Fibroblast of mammary gland (primary cell): ENCODE results near the gene BCL11B.

ENCODE experiments used
- DNase-seq: peaks from one replicate; pipeline ENCODE4 v3.0.0-alpha.2; 2010; ENCODE audit warnings: low read depth
- H3K4me3 ChIP-seq: 2 replicates; pipeline ENCODE4 v1.5.1; 2011; ENCODE audit warnings: low read depth, mild to moderate bottlenecking, low read length, moderate library complexity; ENCODE audit not compliant: control insufficient read depth
- TF ChIP-seq, protein P1 (sequence below): conservative IDR thresholded peaks from 2 replicates; pipeline ENCODE4 v1.5.1; 2011; ENCODE audit warnings: low read depth, low read length, inconsistent platforms; ENCODE audit not compliant: control insufficient read depth, insufficient read depth

The BCL11B gene

DNA sequence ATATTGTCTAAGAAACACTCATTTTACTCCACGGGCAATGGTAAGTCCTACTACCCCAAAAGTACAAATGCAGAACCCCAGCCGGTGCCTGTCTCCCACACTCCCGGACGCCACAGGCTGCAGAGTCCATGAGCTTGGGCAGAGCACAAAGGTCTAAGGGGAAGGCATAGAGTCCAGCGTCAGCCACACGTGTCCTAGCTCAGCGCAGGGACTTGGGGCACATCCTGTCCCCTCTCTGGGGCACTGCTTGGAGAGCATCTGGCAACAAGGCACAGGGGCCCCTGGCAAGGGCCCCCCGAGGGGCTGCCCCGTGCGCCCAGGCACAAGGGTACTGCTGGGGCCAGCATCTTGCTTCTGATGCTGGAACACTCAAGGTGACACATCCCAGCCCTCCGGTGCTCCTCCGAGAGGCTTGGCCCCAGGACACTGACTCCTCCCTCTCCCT is 58.4 kb downstream of the BCL11B start:
- no peak for DNase-seq
- TF ChIP-seq, protein P1, sequence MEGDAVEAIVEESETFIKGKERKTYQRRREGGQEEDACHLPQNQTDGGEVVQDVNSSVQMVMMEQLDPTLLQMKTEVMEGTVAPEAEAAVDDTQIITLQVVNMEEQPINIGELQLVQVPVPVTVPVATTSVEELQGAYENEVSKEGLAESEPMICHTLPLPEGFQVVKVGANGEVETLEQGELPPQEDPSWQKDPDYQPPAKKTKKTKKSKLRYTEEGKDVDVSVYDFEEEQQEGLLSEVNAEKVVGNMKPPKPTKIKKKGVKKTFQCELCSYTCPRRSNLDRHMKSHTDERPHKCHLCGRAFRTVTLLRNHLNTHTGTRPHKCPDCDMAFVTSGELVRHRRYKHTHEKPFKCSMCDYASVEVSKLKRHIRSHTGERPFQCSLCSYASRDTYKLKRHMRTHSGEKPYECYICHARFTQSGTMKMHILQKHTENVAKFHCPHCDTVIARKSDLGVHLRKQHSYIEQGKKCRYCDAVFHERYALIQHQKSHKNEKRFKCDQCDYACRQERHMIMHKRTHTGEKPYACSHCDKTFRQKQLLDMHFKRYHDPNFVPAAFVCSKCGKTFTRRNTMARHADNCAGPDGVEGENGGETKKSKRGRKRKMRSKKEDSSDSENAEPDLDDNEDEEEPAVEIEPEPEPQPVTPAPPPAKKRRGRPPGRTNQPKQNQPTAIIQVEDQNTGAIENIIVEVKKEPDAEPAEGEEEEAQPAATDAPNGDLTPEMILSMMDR: no peak
- H3K4me3 ChIP-seq: no peak overlapping the region

DNA sequence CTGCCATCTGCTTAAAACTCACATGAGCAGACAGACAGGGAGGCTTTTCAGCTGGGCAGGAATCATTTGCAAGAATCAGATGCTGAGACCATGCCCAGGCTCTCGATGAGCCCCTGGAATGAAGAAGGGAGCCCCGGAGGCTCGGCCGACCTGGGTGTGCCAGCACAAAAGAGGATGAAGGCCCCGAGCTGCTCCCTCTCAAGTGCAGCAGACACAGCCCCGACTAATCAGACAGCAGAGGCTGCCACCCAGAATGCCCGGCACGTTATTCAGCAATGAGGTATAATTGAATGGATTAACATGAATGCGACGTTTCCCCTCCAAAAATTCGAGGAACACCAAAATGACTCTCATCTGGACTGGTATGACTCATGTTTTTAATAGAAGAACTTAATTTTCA is 58.9 kb downstream of the BCL11B start:
- TF ChIP-seq, protein P1: no peak
- no peak for DNase-seq
- H3K4me3 ChIP-seq: no peak overlapping the region

DNA sequence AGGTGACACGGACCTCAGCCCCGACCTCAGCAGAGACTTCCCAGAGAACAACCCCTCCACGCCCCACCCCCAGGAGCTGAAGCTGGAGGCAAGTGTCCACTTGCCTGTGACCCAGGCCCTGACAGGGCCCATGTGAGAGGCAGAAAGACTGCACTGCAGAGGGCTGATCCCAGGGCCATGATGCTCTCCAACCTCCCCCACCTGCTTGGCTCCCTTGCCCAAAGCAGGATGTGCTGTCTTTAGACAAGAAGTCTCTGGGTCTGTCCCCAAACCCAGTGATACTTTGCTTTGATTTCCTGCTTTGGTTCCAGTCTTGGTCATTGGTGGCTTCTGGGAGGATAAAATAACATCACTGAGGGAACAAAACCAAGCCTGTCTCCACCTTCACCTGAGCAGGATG is 59.4 kb downstream of the BCL11B start:
- no peak for DNase-seq

DNA sequence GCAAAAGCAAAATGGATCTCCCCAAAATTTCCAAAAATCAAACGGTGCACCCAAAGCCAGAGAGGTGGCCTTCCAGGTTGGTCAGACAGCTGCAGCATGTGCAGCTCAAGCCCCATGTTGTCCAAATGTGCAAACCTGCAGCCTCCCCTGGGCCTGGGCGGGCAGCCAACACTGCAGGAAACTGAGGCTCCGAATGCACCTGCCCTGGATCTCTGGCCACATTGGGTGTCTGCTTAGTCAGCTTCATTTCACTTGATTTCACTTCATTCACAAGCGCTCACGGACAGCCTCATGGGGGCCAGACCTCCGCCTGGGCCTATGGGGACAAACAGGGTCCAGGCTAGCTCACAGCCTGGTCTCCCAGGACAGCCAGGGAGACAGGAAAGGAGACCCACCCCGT is 59.8 kb downstream of the BCL11B start:
- TF ChIP-seq, protein P1: no peak
- DNase-seq: no peak
- no peak overlapping the region for H3K4me3 ChIP-seq

More for the DNA sequence above, 59.4 kb downstream of the BCL11B start:
- H3K4me3 ChIP-seq: no peak overlapping the region
- TF ChIP-seq, protein P1: no peak

DNA sequence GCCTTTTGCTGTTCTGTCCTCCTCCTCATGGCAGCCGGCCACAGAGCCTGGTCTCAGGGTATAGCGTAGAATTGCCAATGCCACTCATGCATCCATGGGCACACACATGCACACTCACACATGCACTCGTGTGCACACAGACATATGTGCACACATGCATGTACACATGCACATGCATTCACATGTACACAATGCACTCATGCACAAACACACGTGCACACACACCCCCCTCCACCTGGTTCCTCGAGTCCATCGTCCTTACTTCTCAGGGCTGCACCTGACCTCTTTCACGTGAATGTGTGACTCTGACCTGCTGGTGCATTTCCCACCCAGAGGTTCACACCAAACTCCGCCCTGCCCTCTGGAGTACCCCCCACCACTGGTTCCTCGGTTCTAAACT is 60.6 kb downstream of the BCL11B start:
- DNase-seq: no peak
- TF ChIP-seq, protein P1: no peak
- no peak overlapping the region for H3K4me3 ChIP-seq

DNA sequence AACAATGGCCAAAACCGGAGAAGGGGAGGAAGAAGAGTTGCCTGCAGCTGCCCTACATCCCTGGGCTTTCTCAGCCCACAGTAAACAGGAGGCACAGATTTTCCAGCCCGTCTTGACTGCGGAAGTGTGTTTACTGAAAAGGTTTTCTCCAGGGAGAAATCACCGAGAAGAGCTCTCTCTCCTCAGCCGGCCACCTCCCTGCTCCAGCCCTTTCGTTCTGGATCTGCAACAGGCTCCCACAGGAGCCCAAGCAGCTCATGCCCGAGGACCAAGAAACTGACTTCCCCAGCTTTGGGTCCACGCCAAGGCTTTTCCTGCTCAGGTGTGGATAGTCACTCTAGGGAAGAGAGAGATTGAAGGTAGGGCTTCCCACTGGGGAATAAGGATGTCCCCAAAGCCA is 61.7 kb downstream of the BCL11B start:
- no peak for DNase-seq
- H3K4me3 ChIP-seq: no peak overlapping the region
- TF ChIP-seq, protein P1: no peak

DNA sequence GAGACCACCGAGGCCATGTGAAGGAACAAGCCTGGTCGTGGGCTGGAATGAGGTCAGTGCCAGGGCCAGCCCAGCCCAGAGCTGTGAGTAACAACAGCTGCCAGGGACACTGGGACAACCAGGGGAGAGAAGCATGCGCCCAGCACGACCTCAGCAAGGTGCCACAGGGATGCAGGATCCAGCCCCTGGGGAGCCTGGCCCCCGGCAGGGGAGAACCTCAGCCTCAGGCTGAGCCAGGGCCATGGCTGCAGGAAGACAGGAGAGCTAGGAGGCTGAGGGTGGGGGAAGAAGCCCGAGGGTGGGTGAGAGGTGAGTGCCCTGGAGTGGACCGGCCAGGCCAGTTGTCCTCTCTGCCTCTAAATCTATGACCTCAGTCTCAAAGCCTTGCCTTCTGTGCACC is 62.6 kb downstream of the BCL11B start:
- TF ChIP-seq, protein P1: no peak
- DNase-seq: no peak
- H3K4me3 ChIP-seq: no peak overlapping the region
